ENCODE data around the gene TNS3.

The TNS3 gene

DNA sequence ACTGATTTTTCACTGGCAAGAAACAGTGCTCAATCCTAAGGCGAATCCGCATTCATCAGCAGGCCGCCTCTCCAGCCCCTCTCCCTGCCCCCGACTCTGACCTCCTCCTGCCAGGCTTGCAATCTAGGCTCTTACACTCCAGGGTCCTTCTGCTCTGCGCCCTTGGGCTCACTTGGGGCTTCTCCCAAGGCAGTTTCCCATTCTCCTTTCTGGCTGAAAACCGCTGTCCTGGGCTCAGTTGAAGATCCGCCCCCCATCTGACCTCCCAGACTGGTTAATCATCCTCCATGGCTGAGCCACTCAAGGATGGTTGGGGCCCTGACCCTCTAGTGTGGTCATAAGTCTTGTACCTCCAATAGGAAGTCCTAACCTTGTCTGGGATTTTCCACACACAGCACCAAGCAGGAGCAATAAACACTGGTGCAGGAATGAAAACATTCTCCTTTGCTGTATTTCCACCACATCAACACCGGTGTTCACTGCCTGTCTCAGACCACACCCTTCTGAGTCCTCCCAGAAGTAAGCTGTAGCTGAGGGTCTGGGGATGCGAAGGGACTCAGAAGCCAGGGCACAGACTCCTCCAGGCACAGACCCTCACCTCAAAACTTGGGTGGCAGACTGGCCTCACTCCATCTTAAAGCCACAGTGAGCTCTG lies 42.4 kb downstream of the TNS3 start:
- DNase-seq = no peak

DNA sequence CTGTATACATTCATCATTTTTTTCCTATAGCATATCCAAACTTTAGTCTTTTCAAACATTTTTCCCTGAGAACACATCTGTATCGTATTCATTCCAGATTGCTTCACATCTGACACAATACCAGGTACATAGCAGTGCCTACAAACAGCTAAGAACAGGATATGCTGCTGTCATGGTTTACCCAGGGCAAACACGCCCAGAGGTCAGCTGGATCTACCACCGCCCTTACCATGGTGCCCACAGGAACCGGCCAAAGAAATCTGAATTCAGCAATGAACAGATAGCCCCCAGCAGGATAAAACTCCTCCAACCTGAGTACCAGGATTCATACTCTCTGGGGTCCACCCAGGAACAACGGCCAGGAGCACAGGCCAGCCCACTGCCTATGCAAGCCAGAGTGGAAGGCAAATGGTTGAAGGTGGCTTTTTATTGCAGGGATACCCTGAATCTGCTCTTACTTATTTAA lies 43.0 kb downstream of the TNS3 start:
- no peak for DNase-seq

DNA sequence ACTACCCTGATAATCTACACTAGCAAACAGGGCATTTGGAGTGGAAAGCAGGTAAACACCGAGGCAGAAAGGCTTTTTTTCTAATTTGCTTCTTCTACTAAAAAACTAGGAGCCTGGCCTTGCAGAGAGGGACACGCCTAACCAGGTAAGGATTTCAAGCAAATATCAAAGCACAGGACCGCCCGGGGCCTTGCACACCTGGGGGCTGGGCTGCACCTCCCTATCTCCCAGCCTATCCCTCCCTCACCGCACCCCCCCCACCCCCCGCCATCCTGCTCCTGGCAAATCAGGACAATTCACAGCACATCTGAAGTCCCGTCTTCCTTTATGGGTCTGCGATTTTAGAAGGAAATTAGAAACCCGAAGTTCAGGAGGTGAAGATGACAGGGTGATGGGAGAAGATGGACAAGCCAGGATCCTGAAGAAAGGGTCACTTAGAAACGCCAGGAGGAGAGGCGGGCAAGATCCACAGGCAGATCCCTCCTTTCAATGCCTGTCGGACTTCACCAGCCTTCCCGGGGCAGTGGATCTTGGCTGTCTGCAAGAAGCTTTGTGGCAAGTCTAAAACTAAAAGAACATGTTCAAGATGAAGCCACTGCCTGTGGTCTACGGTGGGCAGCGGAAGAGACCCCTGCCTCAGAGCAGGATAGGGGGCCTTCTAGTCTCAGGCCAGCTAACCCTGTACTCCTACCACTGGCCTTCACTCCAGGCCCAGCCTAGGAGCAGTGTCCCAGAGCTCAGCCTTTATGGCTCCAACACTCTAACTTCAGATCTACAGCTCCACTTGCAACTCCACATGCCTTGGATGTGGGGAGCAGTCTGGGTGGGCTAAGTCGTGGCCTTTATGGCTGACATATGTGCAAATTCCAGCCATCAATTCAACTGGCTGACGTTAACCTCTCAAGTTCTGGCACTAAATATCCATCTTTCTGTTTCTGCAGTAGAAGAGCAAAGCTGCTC lies 43.9 kb downstream of the TNS3 start:
- DNase-seq = no peak

DNA sequence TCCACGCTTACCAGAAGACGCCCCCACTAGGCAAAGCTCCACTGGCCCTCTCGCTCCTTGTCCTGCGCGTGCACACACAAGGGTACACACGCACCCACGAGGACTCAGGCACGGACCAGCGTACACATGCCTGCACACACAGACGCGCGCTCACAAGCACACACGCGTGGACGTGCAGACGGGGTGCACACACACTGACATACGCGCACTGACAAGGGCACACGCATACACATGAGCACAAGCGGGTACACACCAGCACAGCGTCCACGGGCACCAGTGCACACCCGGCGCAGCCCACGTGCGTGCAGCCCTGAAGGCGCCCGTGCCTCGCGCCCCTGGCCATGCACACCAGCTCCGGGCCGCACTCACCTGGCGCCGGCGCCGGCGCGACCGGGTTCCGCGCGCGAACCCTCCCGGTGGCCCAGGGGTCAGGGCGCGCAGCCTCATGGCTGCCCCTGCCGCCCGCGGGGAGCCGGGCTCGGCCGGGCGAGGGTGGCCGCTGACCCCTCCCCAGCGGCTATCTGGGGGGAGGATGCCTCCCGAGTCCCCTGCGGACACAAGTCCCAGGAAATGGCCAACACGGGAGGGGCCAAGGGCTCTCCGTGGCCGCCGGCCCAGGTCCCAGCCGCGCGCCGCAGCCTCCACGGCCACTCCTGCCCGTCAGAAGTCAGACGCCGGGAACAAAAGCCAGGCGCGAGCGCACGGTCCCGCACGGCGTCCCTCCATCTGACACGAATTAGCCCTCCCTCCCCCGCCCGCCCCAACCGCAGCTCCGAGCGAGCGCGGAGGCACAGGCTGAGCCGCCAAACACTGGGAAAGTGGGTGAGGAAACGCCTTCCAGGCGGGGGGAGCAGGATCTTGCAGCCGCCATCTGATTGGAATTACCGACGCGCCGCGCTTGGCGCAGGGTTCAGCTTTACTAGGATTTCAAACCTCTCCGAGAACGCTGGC lies 45.0 kb downstream of the TNS3 start:
- no peak for DNase-seq

DNA sequence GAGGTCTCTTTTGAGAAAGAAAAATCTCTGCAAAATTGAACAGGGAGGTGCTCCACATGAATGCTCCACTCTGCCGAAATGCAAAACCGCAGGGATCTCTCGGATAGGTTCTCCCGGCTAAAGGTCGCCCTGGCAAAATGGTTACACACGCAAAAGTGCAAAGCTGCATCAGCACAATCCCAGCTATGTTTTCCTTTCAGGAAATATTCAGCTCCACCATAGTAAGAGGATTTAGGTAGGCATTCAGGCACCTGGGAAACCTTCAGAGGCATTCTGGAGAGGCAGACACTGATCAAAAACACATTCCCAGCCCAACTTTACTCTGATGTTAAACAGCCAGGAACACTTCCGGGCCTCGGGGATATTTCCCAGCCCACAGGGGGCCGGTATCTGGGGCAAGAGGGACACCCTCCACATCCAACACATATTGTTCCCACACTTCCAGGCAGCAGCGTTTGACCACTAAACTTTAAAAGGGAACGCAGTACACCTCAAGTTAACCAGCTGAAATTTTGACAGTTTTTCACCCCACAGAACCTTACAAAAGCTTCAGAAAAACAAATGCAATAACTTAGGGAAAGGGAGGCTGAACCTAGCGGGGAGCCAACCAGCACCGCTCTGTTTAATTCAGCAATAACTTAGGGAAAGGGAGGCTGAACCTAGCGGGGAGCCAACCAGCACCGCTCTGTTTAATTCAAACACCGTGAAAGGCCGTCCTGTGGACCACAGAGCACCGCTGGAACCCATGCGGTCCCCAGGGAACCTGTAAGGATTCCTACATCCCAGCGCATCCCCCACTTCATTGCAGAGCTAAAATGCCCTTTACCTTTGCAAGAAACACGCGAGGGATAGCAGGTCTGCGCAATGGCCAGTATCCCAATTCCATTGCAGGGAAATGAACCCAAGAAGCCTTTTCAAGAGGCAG lies 45.9 kb downstream of the TNS3 start:
- no peak for DNase-seq

DNA sequence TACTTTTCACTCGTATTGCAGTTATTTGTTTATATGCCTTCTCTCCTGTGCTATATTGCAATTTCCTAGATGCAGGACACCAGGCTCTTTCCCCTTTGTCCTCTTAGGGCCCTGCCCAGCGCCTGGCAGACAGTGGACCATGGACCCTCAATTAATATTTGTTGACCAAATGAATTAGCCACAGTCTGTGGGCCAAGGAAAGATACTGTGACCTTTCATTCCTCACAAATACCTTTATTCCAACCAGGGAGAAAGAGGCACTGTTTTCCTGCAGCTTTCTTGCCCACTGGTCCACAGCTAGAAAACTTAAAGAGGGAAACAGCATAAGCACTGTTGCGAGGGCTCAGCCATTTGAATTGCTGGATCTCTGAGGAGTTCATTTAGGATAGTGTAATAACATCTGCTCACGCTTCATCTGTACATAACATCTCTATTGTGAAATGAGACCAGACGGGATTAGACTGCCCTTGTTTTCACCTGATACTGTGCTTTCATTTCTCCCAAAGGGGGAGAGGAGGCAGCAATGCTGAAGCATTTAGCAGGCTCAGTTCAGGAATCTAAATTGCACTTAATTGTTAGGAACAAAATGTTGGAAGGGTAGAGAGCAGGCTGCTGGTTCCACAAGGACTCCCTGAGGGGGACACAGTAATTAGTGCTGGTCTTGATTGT lies 46.7 kb downstream of the TNS3 start:
- no peak for DNase-seq

DNA sequence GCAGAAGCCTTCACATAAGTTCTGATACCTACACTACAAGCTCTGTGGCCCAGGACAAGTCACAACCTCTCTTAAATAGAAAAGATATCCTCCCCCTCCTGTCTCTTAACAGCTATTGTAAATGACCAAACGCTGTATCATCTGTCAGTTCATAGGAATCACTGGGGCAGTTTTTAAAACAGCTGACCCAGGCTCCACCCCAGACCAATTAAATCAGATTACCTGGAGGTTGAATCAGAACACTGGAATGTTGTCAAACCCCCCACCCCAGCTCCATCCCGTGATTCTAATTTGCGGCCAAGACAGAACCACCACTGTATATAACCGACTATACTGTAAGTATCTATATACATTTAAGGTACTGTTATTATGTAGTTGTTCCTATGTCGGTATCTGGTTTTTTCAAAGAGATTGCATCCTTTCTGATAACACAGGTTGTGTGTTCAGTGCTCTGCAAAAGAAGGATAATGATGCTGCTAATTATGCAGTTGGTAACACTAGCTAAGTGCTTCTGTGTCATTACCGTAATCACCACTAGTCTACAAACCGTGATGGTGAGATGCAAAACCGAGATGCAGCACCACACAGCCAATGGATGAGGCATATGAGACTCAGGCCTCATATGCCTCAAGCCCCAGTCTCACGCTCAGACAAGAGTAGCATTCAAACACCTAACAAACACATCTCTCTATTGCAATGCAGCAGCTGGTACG lies 47.4 kb downstream of the TNS3 start:
- DNase-seq = no peak

DNA sequence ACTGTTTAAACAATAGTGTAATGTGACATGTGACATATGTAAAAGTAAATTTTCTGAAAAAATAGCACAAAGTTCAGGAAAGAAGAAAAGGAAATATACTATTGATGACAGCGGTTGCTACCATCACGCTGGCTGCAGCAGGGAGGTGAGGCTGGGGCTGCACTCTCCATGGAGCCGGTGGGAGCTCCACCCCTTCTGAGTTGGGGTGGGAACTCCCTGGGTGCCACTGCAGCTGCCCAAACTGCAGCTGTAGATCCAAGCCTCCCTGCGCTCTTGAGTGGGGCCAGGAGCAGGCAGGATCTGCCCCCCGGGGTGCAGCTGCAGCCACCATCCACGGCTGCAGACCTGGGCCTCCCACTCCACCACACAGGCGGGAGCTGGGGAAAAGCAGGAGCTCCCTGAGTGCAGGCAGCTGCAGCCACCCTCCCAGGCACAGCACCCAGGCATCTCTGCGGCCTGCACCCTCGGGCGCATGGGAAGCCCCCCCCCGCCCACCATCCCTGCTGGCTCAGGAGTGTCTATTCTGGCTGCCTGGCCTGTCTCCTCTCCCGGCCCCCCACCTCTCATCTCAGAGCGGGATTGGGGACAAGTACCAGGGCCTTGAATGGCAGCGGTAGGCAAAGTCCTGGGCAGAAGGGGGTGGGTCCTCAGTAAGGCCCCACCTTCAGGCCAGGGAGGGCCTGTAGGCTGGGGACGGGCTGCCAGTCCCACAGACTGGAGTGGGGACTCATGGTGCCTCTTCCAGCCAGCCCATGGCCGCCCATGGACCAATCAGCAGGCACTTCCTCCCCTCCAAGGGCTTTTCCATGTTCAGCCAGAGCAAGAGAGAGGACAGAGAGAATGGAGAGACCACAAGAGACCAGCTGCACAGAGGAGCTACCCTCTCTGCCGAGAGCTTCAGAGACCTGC lies 50.1 kb downstream of the TNS3 start:
- DNase-seq = no peak

DNA sequence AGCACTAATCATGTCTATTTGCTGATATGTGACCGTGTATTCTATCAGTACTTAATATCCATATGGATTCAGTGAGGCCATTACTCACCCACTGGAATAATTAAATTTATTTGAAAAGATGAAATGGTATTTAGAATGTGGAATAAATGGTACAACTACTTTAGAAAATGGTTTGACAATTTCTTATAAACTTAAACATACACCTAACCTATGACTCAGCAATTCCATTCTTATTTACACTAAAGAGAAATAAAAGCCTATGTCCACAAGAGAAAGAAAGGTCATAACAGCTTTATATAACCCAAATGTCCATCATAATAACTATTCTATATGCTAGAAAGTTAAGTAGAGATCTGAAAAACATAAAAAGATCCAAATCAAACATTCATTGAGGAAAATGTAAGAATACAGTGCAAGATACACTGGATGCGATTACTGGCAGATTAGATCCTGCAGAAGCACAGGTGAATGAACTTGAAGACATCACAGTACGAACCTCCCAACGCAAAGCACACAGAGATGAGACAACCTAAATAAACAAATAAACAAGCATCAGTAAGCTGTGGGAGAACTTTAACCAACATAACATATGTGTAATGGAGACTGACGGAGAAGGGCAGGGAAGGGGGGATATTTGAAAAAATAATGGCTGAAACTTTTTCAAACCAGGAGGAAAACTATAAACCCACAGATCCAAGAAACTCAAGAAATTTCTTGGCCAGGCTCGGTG lies 51.9 kb downstream of the TNS3 start:
- no peak for DNase-seq

DNA sequence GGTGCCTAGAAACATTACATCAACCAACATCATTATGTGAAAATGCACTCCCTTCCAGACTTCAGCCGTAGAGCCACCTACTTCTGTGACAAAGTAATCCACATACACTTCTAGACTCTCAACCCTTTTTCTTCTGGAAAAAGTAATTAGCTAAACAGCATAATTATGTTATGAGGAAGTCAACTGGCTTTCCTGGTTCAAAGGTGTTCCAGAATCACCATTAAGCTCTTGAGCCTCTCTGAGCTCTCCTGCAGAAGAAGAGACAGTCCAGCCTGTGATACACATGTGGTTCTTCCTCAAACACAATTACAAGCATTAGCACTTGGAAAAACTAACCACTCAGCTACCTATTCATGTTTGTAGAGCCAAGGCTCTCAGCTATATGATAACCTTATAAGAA lies 52.5 kb downstream of the TNS3 start:
- no peak for DNase-seq

DNA sequence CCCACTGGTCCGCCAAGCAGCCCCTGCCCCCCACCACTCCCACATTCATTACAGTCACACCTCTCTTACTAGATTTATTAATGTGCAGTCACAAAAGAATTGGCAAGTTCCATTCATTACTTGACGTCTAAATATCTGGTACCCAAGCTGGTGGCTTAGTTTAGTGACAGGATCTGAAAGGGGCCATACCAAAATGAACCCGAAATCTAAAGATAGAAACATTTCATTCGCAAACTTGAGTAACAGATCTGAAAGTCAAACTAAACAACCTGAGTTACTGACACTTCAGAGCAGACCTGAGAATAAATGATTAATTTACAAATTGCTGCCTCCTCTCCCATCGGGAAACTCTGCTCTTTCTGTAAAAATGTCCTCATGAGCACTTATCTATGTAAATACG lies 53.4 kb downstream of the TNS3 start:
- DNase-seq = no peak

DNA sequence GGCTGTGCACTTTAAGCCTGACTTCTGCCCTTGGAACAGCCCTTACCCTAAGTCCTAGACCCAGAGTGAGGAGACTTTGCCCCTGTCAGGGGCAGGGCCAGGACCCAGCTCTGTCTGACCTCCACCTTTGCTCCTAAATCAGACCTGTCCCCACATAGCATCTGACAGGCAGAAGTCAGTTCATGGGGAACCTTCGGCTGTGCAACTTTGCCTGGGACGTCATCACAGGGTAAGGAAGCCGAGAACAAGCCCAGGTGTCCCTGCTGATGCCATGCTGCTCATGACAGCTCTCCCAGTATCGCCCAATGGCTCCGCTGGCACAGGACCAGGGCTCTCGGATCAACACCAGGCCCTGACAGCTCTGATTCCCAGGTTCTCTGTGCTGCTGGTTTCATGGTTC lies 55.4 kb downstream of the TNS3 start:
- no peak for DNase-seq

DNA sequence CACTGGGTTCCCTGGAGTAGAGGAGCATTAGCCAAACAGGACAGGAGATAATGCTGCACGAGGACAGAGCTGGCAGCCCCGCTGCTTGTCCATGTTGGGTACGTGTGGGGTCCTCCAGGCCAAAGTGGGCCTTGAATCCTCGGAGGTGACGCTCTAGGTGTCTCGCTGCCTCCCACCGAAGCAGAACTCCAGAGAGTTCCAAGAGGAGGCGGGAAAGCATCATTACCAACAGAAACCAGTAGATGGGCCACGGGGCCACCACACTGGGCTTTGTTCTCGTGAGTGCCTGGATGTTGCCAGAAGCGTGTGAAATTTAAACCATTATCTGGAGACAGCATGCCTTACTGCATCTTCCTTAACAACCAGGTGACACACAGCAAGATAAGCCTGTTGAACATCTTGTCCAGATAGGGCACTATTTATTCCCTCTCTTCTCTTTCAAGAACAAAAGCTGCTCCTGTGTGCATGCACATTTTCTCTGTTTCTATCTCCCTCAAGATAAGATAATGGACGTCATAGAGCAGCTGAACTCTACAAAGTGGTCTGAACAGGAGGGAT lies 56.8 kb downstream of the TNS3 start:
- DNase-seq = no peak

DNA sequence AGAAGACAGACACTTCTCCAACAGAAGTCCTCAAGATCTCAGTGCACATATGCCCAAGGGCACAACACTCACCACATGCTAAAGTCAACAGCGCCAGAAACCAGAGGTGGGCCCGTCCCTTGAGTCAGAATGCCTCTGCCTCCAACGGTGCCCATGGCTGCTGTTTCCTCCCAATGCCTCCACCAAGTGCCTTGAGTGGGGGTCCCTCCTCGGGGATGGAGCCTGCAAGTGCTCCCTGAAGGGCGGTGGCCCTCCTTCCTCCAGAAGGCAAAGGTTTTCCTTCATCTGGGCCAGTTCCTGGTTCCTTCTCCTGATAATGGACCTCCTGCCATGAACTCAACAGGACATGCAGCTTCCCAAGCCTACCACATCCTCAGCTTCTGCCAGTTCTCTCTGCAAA lies 58.5 kb downstream of the TNS3 start:
- no peak for DNase-seq

DNA sequence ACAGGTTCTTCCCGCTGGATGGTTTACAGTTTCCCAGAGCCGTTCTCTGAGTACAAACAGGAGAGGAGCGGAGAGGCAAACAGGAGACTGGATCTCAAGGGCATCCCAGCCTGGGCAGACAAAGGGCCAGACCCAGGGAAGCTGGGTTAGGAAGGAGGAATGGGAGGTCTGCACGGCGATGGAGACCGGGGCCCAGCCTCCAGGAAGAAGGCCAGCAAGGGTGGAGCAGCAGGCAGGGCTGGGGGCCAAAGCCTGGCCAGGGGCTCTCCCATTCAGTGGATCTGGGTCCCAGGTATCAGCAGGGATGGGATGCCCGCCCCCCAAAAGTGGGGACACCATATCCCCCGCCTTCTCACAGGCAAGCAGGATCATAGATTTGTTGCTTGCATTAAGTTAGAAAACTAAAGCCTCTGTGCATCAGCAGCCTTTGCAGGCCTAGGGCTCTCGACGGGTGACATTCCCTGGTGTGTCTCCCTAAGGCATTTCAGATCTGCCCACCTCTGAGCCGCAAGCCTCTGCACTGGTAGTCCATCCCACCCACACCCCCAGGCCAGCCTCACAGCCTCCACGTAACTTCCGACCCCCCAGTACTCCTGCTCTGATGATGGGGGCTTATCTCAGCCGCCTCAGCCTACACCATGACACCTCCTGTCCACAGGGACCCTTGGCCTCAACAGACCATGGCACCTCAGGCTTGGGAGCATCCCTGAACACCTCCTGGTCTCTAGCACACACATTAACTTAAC lies 59.9 kb downstream of the TNS3 start:
- no peak for DNase-seq

DNA sequence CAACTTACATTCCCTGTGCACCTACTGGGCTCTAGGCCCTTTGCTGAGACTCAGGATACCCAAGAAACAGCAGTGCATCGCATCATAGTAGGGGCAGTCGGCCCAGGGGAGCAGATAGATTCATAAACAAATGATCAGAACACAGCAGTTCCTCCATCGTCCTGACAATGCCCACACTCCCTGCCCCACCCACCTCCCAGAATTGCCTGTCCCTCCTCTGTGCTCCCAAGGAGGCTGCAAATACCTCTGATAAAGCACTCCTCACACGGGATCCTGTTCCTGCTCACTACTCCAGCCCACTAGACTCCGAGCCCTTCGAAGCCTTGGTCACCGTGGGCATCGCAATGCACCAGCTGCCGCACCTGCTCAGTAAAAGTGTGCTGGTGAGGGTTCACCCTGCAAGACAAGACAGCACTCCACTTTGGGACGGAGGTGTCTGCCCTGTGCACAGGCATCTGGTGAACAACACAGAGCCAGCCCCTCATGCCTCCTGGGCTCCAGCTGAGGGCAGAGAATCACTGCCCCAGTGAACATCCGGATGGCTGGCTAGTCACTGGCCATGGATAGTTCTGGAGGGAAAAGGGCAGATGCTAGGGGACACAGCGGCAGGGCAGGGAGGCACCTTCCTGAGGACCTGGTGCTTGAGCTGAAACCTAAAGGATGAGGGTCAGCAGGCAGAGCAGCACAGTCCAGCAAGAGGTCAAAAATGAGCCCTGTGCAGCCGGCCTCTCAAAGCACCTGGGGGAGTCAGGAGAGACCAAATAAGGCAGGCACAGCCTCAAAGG lies 60.7 kb downstream of the TNS3 start:
- DNase-seq = no peak

DNA sequence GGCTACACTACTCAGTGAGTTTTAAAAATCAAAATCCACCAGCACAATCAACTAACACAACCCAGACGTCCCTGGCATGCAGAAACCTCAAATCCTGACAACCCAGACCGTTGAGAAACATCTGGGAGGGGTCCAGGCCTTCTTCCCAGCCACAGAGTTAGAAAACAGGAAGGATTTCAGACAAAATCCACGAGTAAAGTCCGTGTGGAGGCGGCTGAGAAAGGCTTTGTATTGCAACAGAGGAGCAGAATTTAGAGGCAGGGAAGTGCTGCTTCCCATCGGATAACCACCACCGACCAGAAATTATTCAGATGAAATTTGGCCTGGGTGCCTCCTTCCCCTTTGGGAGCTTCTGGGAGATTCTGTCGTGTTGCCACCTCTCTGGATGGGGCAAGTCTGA lies 61.5 kb downstream of the TNS3 start:
- no peak for DNase-seq

All from T-helper 1 cell (primary cell).